Retina (tissue), 1 donor: ENCODE results near the gene MATCAP1.
A peak's percentile ranks its signal among the peaks of the same experiment; 100 is the strongest.

Experiments used
- DNase-seq: peaks from one replicate; pipeline ENCODE4 v3.0.0-alpha.2; 2016

Gene MATCAP1

GRCh38 chr16:67207249-67208091 lies 23.7 kb upstream of the MATCAP1 start:
- no peak for DNase-seq

- DNase-seq = no peak
These were observed 23.1 kb upstream of the MATCAP1 start for GRCh38 chr16:67206838-67207248.

GRCh38 chr16:67206129-67206837 lies 22.5 kb upstream of the MATCAP1 start:
- no peak for DNase-seq

GRCh38 chr16:67204076-67204475 lies 20.3 kb upstream of the MATCAP1 start:
- no peak for DNase-seq

- no peak for DNase-seq
These were observed 19.3 kb upstream of the MATCAP1 start for GRCh38 chr16:67202956-67203493.

- no peak for DNase-seq
These were observed 18.7 kb upstream of the MATCAP1 start for GRCh38 chr16:67202426-67202825.

GRCh38 chr16:67201411-67202345 lies 17.9 kb upstream of the MATCAP1 start:
- no peak for DNase-seq

- no peak for DNase-seq
These were observed 16.7 kb upstream of the MATCAP1 start for GRCh38 chr16:67200491-67200890.

- no peak for DNase-seq
These were observed 16.0 kb upstream of the MATCAP1 start for GRCh38 chr16:67199808-67200198.

- DNase-seq = peak; percentile 40
These were observed 15.4 kb upstream of the MATCAP1 start, which contains the start of gene ELMO3 for GRCh38 chr16:67199011-67199807. Gene ELMO3 (plus strand): TSS chr16:67199131. CDS start chr16:67199327, 196 bp downstream.

GRCh38 chr16:67198238-67198734 lies 14.5 kb upstream of the MATCAP1 start:
- DNase-seq = no peak

- DNase-seq = no peak
These were observed 13.9 kb upstream of the MATCAP1 start for GRCh38 chr16:67197704-67198103.

GRCh38 chr16:67196881-67197280 lies 13.1 kb upstream of the MATCAP1 start:
- DNase-seq = no peak

GRCh38 chr16:67195676-67196075 lies 11.9 kb upstream of the MATCAP1 start:
- no peak for DNase-seq

- DNase-seq = no peak
These were observed 10.5 kb upstream of the MATCAP1 start for GRCh38 chr16:67194260-67194659.

- no peak for DNase-seq
These were observed 9.8 kb upstream of the MATCAP1 start for GRCh38 chr16:67193536-67193935.

- DNase-seq = no peak
These were observed 9.1 kb upstream of the MATCAP1 start for GRCh38 chr16:67192781-67193361.

GRCh38 chr16:67191995-67192681 lies 8.4 kb upstream of the MATCAP1 start, which contains the start of gene E2F4:
Gene E2F4 (plus strand): TSS chr16:67192155. CDS start chr16:67192228, 73 bp downstream.
- DNase-seq = peak; percentile 91

GRCh38 chr16:67191411-67191994 lies 7.7 kb upstream of the MATCAP1 start:
- DNase-seq = no peak
